HFFc6 (cell line): ENCODE results near the gene SHISA9. TPM values are rescaled to one million over a fixed set of nuclear protein-coding genes. Genes with fewer than 3 reads are reported as not detected.

Experiments used
- DNase-seq: peaks from one replicate; pipeline ENCODE4 v3.0.0-alpha.2; 2018
- H3K27ac Mint-ChIP-seq: 2 replicates; pipeline ENCODE4 v1.8.0; 2020; ENCODE audit warnings: mild to moderate bottlenecking, mixed read lengths
- H3K27me3 Mint-ChIP-seq: 2 replicates; pipeline ENCODE4 v1.8.0; 2021; ENCODE audit warnings: mild to moderate bottlenecking, moderate library complexity, mixed read lengths; ENCODE audit not compliant: insufficient read depth
- H3K36me3 Mint-ChIP-seq: 2 replicates; pipeline ENCODE4 v1.8.0; 2021; ENCODE audit warnings: low read depth, mixed read lengths
- H3K4me1 Mint-ChIP-seq: 2 replicates; pipeline ENCODE4 v1.8.0; 2020; ENCODE audit warnings: low read depth, mixed read lengths
- H3K4me3 Mint-ChIP-seq: 2 replicates; pipeline ENCODE4 v1.8.0; 2020; ENCODE audit warnings: mild to moderate bottlenecking, moderate library complexity, mixed read lengths
- H3K9me3 Mint-ChIP-seq: 2 replicates; pipeline ENCODE4 v1.8.0; 2020; ENCODE audit warnings: mild to moderate bottlenecking, mixed read lengths
- CTCF ChIP-seq: fragments of 200-600 bp; sonication (generic); IDR thresholded peaks from 2 replicates; pipeline ENCODE4 v1.5.0; 2021; ENCODE audit warnings: antibody characterized with exemption, mild to moderate bottlenecking
- total RNA-seq, 6 experiments: library from RNA; stranded (reverse); fragmentation: NEBNext Ultra II Directional; extraction: Animal tissue kit (Norgen Biotek cat#: 25700); gene quantifications; 2 replicates in 1 of 6; 3 replicates in 5 of 6; pipeline ENCODE4 v1.2.3, GENCODE V29; 2021

Gene SHISA9
- total RNA-seq, 6 experiments from 2014 or later = not detected

GRCh38 chr16:13118091-13118490 is 216.7 kb downstream of the SHISA9 start:
- no peak for TF ChIP-seq CTCF
- Mint-ChIP-seq H3K4me1 (no peaks in the 10 kb centered on the region), H3K9me3 (peaks cover 46% of the 10 kb centered on the region), H3K36me3 (peaks cover 4% of the 10 kb centered on the region; the same call in 1 of the 2 replicates), H3K27me3 (no peaks in the 10 kb centered on the region; the same call in 1 of the 2 replicates), H3K27ac (no peak overlapping the region), H3K4me3 (no peak overlapping the region)
- DNase-seq = no peak

GRCh38 chr16:13120091-13120490 is 218.7 kb downstream of the SHISA9 start:
- no peaks in the 10 kb centered on the region for H3K4me1 Mint-ChIP-seq
- H3K36me3 Mint-ChIP-seq = no peaks in the 10 kb centered on the region
- no peak overlapping the region for H3K27ac Mint-ChIP-seq
- no peak for TF ChIP-seq CTCF
- H3K9me3 Mint-ChIP-seq = peaks cover 36% of the 10 kb centered on the region
- H3K4me3 Mint-ChIP-seq = no peak overlapping the region
- H3K27me3 Mint-ChIP-seq = no peaks in the 10 kb centered on the region; the same call in 1 of the 2 replicates
- no peak for DNase-seq

GRCh38 chr16:13120557-13120956 is 219.2 kb downstream of the SHISA9 start:
- DNase-seq = no peak
- H3K27ac Mint-ChIP-seq = no peak overlapping the region
- H3K36me3 Mint-ChIP-seq = no peaks in the 10 kb centered on the region
- no peak overlapping the region for H3K4me3 Mint-ChIP-seq
- H3K27me3 Mint-ChIP-seq = no peaks in the 10 kb centered on the region
- TF ChIP-seq CTCF = no peak
- H3K9me3 Mint-ChIP-seq = peaks cover 34% of the 10 kb centered on the region
- H3K4me1 Mint-ChIP-seq = no peaks in the 10 kb centered on the region

- Mint-ChIP-seq H3K4me1 (no peaks in the 10 kb centered on the region), H3K27me3 (no peaks in the 10 kb centered on the region; the same call in 1 of the 2 replicates), H3K27ac (no peak overlapping the region), H3K36me3 (peaks cover 6% of the 10 kb centered on the region; the same call in 1 of the 2 replicates), H3K4me3 (no peak overlapping the region), H3K9me3 (peaks cover 39% of the 10 kb centered on the region)
- DNase-seq = no peak
- TF ChIP-seq CTCF = no peak
These were observed 222.6 kb downstream of the SHISA9 start for GRCh38 chr16:13123991-13124390.

GRCh38 chr16:13127144-13127543 is 225.7 kb downstream of the SHISA9 start:
- DNase-seq = no peak
- no peak for TF ChIP-seq CTCF
- Mint-ChIP-seq H3K4me3 (no peak overlapping the region), H3K36me3 (peaks cover 6% of the 10 kb centered on the region; the same call in 1 of the 2 replicates), H3K27ac (no peak overlapping the region), H3K4me1 (no peaks in the 10 kb centered on the region), H3K9me3 (peaks cover 38% of the 10 kb centered on the region), H3K27me3 (peaks cover 1% of the 10 kb centered on the region; the same call in 1 of the 2 replicates)

GRCh38 chr16:13130586-13130985 is 229.2 kb downstream of the SHISA9 start:
- Mint-ChIP-seq H3K4me1 (no peaks in the 10 kb centered on the region), H3K27ac (no peak overlapping the region), H3K36me3 (peaks cover 6% of the 10 kb centered on the region; the same call in 1 of the 2 replicates), H3K9me3 (peaks cover 60% of the 10 kb centered on the region), H3K4me3 (no peak overlapping the region), H3K27me3 (peaks cover 1% of the 10 kb centered on the region; the same call in 1 of the 2 replicates)
- no peak for DNase-seq
- TF ChIP-seq CTCF = no peak
